Kidney capillary endothelial cell (primary cell): ENCODE results near the gene CHRND.
"Not testable (repeated sequence)": the region's sequence is repeated elsewhere in the genome, so short reads cannot be mapped to it uniquely, and the experiment has no call there.

Experiments
- DNase-seq: peaks from one replicate; pipeline ENCODE4 v3.0.0-alpha.2; 2018; ENCODE audit warnings: low spot score

Gene CHRND

GRCh38 chr2:232543928-232544631, 18.1 kb downstream of the CHRND start:
- DNase-seq = no peak

DNA sequence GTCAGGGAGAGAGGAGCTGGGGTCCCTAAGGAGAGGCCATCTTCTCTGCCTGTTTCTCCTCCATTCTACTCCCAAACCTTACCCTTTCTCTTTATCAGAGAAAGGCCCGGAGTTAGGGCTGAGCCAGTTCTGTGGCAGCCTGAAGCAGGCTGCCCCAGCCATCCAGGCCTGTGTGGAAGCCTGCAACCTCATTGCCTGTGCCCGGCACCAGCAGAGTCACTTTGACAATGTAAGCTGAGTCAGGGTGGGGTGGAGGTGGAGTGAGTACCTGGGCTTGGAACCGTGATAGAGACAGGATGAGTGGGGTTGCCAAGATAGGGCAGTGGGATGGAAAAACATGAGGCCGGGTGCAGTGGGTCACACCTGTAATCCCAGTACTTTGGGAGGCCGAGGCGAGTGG, 18.7 kb downstream of the CHRND start:
- DNase-seq = no peak

- no peak for DNase-seq
Observed at GRCh38 chr2:232545511-232546375, 19.8 kb downstream of the CHRND start.

GRCh38 chr2:232547991-232548390, 22.0 kb downstream of the CHRND start:
- DNase-seq = no peak

DNA sequence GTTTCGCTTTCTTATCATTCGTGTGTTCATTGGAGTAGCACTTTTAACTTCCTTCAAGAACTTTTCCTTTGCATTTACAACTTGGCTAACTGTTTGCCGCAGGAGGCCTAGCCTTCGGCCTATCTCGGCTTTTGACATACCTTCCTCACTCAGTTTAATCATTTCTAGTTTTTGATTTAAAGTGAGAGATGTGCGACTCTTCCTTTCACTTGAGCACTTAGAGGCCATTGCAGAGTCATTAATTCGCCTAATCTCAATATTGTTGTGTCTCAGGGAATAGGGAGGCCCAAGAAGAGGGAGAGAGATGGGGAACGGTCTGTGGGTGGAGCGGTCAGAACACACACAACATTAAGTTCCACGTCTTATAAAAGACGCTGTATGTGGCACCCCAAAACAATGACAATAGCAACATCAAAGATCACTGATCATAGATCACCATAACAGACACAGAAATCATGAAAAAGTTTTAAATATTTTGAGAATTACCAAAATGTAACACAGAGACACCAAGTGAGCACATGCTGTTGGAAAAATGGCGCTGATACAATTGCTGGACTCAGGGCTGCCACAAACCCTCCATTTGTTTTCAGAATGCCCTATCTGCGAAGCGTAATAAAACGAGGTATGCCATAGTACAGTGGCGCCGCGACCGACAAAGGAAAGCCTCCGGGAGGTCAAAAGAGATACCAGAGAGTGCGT, 23.8 kb downstream of the CHRND start:
- DNase-seq = no peak

DNA sequence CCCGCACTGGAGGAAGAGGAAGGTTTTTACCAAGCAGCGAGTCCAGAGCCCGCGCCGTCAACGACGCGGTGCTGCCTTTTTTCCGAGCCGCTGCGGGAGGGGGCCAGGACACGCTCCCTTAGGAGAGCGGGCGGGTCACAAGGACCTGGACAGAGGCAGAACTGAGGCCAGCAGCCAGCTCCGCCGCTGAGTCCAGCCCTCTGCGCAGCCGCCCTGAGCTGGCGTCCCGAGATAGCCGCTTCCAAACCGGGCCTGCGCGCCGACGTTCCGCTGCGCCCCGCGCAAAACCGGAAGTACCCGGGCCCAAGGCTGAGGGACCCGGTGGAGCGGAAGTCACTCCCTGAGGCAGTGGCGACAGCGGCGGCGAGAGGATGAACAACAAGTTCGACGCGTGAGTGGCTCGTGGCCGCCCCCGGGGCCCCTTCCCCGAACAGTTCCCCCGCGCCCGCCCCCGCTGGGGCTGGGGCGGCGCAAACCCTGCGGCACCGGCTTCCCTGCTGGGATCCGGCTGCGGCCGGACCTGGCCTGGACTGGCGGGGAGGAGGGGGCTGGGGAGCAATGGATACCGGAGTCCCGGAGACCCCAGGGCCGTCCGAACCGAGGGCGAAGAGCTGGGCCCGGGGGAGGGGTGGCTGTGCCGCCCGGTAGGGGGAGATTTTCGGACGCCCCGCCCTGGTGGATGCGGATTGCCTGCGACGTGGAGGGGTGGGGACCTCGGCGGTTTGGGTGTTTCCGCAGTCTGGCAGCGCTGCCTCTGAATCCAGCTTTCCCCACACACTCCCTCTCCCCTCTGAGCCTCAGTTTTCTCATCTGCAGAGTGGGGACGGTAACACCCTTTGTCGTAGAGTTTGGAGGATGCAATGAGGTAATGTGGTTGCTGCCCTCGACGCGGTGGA, 24.6 kb downstream of the CHRND start, which contains the start of the genes EIF4E2 and TIGD1:
TSS of gene EIF4E2 (plus strand) at position 336 of the 896 bp plus-strand sequence. CDS start at position 372, 36 bp downstream.
TSS of gene TIGD1 (minus strand) at position 204 of the 896 bp plus-strand sequence. CDS start 675 bp downstream, outside the sequence.
- peak; percentile 86 for DNase-seq

DNA sequence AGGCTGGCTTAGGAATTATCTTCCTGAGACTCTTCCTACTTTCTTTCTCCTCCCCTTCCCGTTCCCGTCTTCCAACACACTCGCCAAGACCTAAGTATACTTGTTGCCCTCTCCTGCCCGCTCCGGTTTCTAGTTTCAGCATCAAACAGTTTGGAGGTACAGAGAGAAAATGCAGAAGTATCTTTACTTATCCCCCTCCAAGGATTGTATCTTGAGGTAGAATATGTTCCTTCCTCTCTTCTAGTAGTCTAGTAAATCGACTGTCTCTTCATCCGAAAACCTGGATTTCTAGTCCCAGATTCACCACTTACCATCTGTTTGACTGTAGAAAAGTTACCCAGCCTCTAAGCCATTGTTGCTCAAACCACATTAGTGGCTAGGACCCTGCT, 25.3 kb downstream of the CHRND start:
- DNase-seq = no peak

GRCh38 chr2:232551776-232552175, 25.8 kb downstream of the CHRND start:
- no peak for DNase-seq

- DNase-seq = no peak
Observed at GRCh38 chr2:232556426-232556825, 30.5 kb downstream of the CHRND start.

DNA sequence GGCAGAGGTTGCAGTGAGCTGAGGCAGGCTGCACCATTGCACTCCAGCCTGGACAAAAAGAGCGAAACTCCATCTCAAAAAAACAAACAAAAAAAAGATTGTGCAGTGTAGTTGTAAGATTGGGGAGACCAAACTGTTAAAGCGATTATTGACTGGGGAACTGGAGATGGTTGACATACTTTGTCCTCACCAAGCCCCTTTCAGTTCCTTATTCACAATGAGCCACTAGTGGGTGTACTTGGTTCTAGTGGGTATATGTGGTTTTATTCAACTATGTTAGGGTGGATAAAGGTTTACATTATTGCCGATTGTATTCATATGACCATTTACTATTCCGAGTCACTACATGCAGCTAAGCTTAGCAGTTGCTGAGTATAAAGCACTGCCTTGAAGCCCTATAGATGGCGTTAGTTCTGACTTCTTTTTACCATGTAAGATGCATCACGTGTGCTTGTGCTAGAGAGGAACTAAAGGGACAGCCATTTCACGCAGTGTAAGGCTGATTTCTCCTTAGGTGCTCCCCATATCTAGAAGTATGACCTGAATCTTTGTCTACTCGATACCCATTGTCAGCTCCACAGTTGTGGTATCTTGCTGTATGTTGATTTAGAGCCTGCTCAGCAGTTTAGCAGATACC, 36.7 kb downstream of the CHRND start:
- DNase-seq = no peak

GRCh38 chr2:232563580-232563979, 37.6 kb downstream of the CHRND start:
- DNase-seq = no peak

GRCh38 chr2:232567721-232568120, 41.8 kb downstream of the CHRND start:
- no peak for DNase-seq

DNA sequence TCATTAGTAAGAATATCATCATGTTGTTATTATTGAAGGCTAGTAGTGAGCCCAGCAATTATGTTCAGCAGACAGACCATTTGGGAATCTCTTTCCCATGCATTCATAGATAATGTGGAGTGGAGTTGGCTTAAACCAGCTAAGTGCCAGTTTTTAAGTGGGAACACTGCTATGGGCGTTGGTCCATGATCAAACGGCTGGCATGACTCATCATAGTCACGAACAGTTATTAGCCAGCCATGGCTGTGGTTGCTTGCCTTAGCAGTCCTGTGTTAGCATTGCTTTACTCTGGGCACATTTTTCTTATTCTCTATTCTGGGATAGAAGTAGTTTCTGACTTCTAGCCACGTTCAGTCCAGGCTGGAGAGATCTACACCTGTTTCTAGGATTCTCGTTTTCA, 42.2 kb downstream of the CHRND start:
- DNase-seq = no peak

GRCh38 chr2:232569541-232569940, 43.6 kb downstream of the CHRND start:
- DNase-seq = no peak

DNA sequence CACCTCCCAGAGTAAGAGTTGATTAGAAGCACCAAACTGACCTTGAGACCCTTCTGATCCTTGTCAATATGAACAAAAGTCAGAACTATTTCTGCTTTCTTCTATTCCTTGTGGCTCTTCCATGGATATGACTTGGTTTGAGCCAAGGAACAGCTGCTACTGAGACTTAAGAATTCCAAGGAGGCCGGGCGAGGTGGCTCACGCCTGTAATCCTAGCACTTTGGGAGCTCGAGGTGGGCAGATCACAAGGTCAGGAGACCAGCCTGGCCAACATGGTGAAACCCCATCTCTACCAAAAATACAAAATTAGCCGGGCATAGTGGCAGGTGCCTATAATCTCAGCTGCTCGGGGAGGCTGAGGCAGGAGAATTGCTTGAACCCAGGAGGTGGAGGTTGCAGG, 44.5 kb downstream of the CHRND start:
- DNase-seq = not testable (repeated sequence)

DNA sequence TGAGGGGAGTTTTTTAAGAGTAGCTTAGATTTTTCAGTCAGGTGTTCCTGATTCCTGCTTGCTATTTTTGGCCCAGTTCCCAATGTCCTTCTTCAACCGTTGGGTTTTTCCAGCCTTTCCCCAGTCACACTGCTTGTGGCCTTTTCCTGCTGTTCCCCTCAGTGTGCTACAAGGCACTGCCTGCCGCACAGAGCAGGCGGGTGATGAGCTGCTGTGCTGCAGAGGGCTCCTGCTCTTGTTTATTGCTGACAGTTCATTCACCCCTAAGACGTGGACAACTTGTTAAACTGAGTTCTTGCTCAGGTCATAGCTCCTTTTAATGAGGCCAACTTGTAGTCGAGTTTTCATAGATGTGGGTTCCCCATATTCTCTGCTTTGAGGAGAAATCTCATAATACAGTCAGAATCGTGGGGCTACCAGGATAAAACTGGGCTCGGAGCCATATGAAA, 45.1 kb downstream of the CHRND start:
- no peak for DNase-seq

GRCh38 chr2:232573042-232573441, 47.1 kb downstream of the CHRND start:
- DNase-seq = no peak

- DNase-seq = no peak
Observed at GRCh38 chr2:232573771-232574435, 47.9 kb downstream of the CHRND start.

DNA sequence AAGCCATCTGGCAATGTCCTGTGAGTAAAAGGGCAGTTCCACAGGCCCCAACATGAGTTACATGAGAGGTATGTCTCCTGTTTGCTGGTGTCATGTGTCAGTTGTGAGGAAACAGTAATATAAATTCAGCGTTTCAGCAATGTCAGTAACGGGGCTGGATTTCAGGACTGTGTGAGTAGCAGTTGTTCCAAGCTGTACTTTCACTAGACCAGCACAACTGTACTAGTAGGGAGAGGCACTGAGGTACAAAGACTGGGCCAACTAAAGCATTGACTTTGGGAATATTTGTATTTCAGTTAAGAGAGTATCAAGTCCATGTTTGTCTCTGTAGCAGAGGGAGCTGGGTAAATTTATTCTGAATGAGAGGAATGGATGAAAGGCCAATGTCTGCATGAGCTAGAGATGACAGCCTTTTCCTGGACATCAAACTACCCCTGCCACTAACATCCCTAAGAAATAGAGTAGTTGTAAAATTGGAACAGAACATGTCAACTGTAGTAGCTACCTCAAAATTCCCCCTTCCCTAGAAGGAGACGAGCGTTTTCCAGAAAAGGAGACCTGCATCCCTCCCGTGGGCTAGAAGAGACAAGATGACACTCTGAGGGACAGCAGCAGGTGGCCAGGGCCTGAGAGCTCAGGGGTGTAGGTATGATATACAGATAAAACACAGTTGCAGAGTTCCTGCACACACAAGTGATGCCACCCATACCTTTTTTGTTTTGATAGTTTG, 48.9 kb downstream of the CHRND start:
- no peak for DNase-seq

GRCh38 chr2:232575404-232575746, 49.4 kb downstream of the CHRND start:
- no peak for DNase-seq
